K562 (cell line): ENCODE results near the gene ZDHHC11. TPM values are rescaled to one million over a fixed set of nuclear protein-coding genes. Genes with fewer than 3 reads are reported as not detected.

Source experiments
- GABPB2 ChIP-seq: fragments of 250-450 bp; sonication (Bioruptor Pico); conservative IDR thresholded peaks from 2 replicates; pipeline ENCODE4 v1.5.1; 2021; ENCODE audit warnings: mild to moderate bottlenecking
- GTF2A2 ChIP-seq: IDR thresholded peaks from 2 replicates; pipeline ENCODE4 v1.6.1; 2016; ENCODE audit warnings: mild to moderate bottlenecking, missing genetic modification characterization, missing compliant biosample characterization
- GTF2E2 ChIP-seq: fragments of 200-800 bp; sonication (Bioruptor generic); IDR thresholded peaks from 2 replicates; pipeline ENCODE4 v1.6.1; 2016; ENCODE audit warnings: missing genetic modification characterization, missing compliant biosample characterization
- L3MBTL2 ChIP-seq: fragments of 450-650 bp; IDR thresholded peaks from 2 replicates; pipeline ENCODE4 v1.6.1; 2016; ENCODE audit warnings: mild to moderate bottlenecking, moderate library complexity
- PKNOX1 ChIP-seq: fragments of 450-650 bp; IDR thresholded peaks from 2 replicates; pipeline ENCODE4 v1.6.1; 2016
- RBFOX2 ChIP-seq: fragments of 200-400 bp; formaldehyde crosslinking; IDR thresholded peaks from 2 replicates; pipeline ENCODE4 v1.6.1; 2017; ENCODE audit warnings: low read depth, mild to moderate bottlenecking, low read length, moderate library complexity
- SP1 ChIP-seq: sonication (generic); formaldehyde crosslinking; IDR thresholded peaks from 2 replicates; pipeline ENCODE4 v1.8.1; 2022; ENCODE audit warnings: mild to moderate bottlenecking, missing genetic modification reagents
- STAT5B ChIP-seq: fragments of 250-450 bp; sonication (Bioruptor Pico); IDR thresholded peaks from 2 replicates; pipeline ENCODE4 v1.8.0; 2021; ENCODE audit warnings: mild to moderate bottlenecking, inconsistent platforms
- SUPT5H ChIP-seq: fragments of 450-650 bp; IDR thresholded peaks from 2 replicates; pipeline ENCODE4 v1.6.1; 2016
- USF2 ChIP-seq: sonication (generic); formaldehyde crosslinking; IDR thresholded peaks from 2 replicates; pipeline ENCODE4 v1.5.0; 2020; ENCODE audit warnings: missing genetic modification reagents
- ZBTB40 ChIP-seq, 2 experiments: fragments of 450-650 bp in 1 of 2; sonication (generic) in 1 of 2; formaldehyde crosslinking in 1 of 2; IDR thresholded peaks; 2 replicates each; pipeline versions ENCODE4 v1.7.1 to v1.9.0; 2016 to 2022; ENCODE audit warnings: inconsistent platforms in 1 of 2, mild to moderate bottlenecking in 1 of 2, missing genetic modification reagents in 1 of 2
- polyA plus RNA-seq, 8 experiments: library from polyadenylated mRNA; depleted of rRNA in 4 of 8; stranded (reverse) in 5 of 8; unstranded in 3 of 8; fragments of >200 nt; fragmentation: Nextera tagmentation in 2 of 8; fragmentation: Illumina TruSeq in 1 of 8; extraction: Ambion mirVana in 2 of 8; extraction: Trizol in 1 of 8; gene quantifications; 2 replicates each; pipeline versions ENCODE4 v1.2.1 to v1.2.3, GENCODE V29; 2011 to 2014; ENCODE audit warnings: inconsistent platforms in 1 of 8, missing spikeins in 1 of 8
- total RNA-seq, 7 experiments: library from RNA; depleted of rRNA in 6 of 7; stranded (reverse); fragments of >200 nt in 6 of 7; fragmentation: Illumina TruSeq in 2 of 7; extraction: Trizol in 2 of 7; gene quantifications; 2 replicates each; pipeline versions ENCODE4 v1.2.1 to v1.2.3, GENCODE V29; 2011 to 2021; ENCODE audit warnings: low replicate concordance in 1 of 7
- TF ChIP-seq, protein P1 (sequence below): fragments of 250-450 bp; sonication (Bioruptor Pico); IDR thresholded peaks from 2 replicates; pipeline ENCODE4 v1.8.0; 2022; ENCODE audit warnings: inconsistent platforms
- TF ChIP-seq, protein P2 (sequence below): fragments of 250-450 bp; sonication (Bioruptor Pico); IDR thresholded peaks from 2 replicates; pipeline ENCODE4 v1.9.0; 2021; ENCODE audit warnings: mild to moderate bottlenecking

ZDHHC11 gene
- total and polyA plus RNA-seq, 9 of the 15 experiments (the other 6 are each of a cell fraction or from before 2014, with no cell fraction given) = 0.07 to 2.3 (median 0.52) TPM

DNA sequence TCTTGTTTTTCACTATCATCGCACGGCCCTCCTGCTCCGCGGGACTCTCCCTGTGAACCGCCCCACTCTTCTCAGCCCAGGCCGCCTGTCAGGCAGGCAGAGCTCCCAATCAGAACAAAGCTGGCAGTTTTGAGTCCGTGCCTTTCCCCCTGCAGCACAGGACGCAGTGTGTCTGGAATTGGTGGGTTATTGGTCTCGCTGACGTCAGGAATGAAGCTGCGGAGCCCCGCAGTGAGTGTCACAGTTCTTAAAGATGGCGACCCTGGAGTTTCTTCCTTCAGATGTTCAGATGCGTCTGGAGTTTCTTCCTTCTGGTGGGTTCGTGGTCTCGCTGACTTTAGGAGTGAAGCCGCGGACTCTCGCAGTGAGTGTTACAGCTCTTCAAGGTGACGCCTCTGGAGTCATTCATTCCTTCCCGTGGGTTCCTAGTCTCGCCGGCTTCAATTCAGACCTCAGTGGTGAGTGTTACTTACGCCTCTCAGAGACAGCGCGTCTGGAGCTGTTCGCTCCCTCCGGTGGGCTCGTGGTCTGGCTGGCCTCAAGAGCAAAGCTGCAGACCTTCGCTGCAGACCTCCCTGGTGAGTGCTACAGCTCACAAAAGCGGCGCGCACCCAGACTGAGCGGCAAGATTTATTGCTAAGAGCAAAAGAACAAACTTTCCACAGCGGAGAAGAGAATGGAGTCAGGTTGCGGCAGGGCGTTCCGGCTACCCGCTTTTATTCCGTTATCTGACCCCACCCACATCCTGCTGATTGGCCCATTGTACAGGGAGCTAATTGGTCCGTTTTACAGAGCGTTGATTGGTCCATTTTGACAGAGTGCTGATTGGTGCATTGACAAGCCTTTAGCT is 73.7 kb downstream of the ZDHHC11 start (continued):
- TF ChIP-seq, protein P1, sequence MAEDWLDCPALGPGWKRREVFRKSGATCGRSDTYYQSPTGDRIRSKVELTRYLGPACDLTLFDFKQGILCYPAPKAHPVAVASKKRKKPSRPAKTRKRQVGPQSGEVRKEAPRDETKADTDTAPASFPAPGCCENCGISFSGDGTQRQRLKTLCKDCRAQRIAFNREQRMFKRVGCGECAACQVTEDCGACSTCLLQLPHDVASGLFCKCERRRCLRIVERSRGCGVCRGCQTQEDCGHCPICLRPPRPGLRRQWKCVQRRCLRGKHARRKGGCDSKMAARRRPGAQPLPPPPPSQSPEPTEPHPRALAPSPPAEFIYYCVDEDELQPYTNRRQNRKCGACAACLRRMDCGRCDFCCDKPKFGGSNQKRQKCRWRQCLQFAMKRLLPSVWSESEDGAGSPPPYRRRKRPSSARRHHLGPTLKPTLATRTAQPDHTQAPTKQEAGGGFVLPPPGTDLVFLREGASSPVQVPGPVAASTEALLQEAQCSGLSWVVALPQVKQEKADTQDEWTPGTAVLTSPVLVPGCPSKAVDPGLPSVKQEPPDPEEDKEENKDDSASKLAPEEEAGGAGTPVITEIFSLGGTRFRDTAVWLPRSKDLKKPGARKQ (CRISPR knock-in tag) = peak; percentile 97
- TF ChIP-seq SP1 (CRISPR knock-in tag) = peak; percentile 63
- TF ChIP-seq STAT5B (CRISPR knock-in tag) = no peak
- TF ChIP-seq, protein P2, sequence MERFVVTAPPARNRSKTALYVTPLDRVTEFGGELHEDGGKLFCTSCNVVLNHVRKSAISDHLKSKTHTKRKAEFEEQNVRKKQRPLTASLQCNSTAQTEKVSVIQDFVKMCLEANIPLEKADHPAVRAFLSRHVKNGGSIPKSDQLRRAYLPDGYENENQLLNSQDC (CRISPR knock-in tag) = no peak
- 0 out of 2 replicates have a peak, but pooled peaks have one; percentile 40 for TF ChIP-seq SUPT5H
- peak; percentile 51; the same call in 1 of the 2 replicates for TF ChIP-seq L3MBTL2
- no peak for TF ChIP-seq GTF2E2 (tag)
- TF ChIP-seq GTF2A2 = peak; percentile 73; the same call in 1 of the 2 replicates
- peak; percentile 85 for TF ChIP-seq PKNOX1
- 0 out of 2 replicates have a peak, but pooled peaks have one; percentile 3 for TF ChIP-seq USF2 (CRISPR knock-in tag)
- no peak for TF ChIP-seq GABPB2 (CRISPR knock-in tag)
- 0 out of 2 replicates have a peak, but pooled peaks have one; percentile 19 for TF ChIP-seq ZBTB40 (IDR thresholded peaks at IDR 0.05)
- TF ChIP-seq ZBTB40 (CRISPR knock-in tag; IDR thresholded peaks at IDR 0.05) = no peak
- TF ChIP-seq RBFOX2 = peak; percentile 63
